ENCODE data around the gene P2RX4.

DNA sequence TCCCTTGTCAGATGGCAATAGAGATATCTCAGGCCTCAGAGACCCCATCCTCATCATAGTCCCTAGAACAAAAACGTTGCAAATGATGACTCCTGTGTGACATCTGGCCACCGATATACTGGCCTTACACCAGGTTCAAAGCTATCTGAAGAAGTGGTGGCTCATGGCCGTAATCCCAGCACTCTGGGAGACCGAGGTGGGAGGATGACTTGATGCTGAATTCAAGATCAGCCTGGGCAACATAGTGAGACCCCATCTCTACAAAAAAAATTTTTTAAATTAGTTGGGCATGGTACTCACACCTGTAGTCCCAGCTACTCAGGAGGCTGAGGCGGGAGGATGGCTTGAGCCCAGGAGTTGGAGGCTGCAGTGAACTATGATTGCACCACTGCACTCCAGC lies 73.5 kb downstream of the P2RX4 start:
- TF ChIP-seq POLR2AphosphoS5 (IDR thresholded peaks at IDR 0.05): no peak
- TF ChIP-seq, protein P1, sequence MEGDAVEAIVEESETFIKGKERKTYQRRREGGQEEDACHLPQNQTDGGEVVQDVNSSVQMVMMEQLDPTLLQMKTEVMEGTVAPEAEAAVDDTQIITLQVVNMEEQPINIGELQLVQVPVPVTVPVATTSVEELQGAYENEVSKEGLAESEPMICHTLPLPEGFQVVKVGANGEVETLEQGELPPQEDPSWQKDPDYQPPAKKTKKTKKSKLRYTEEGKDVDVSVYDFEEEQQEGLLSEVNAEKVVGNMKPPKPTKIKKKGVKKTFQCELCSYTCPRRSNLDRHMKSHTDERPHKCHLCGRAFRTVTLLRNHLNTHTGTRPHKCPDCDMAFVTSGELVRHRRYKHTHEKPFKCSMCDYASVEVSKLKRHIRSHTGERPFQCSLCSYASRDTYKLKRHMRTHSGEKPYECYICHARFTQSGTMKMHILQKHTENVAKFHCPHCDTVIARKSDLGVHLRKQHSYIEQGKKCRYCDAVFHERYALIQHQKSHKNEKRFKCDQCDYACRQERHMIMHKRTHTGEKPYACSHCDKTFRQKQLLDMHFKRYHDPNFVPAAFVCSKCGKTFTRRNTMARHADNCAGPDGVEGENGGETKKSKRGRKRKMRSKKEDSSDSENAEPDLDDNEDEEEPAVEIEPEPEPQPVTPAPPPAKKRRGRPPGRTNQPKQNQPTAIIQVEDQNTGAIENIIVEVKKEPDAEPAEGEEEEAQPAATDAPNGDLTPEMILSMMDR (IDR thresholded peaks at IDR 0.05): no peak
